Chondrocyte (in vitro differentiated cells): ENCODE data around the gene APBA1. TPM values are rescaled to one million over a fixed set of nuclear protein-coding genes. Genes with fewer than 3 reads are reported as not detected.

Source experiments
- DNase-seq: peaks from one replicate; pipeline ENCODE4 v3.0.0; 2021; ENCODE audit warnings: mixed read lengths, low spot score
- H3K27ac Mint-ChIP-seq: one replicate; pipeline ENCODE4 v1.8.0; 2021; ENCODE audit warnings: mild to moderate bottlenecking, moderate library complexity, mixed read lengths; ENCODE audit not compliant: unreplicated experiment
- H3K27me3 Mint-ChIP-seq: 2 replicates; pipeline ENCODE4 v1.8.0; 2021; ENCODE audit warnings: low read depth, mixed read lengths
- H3K36me3 Mint-ChIP-seq: 2 replicates; pipeline ENCODE4 v1.8.0; 2021; ENCODE audit warnings: low read depth, mixed read lengths
- H3K4me1 Mint-ChIP-seq: 2 replicates; pipeline ENCODE4 v1.8.0; 2021; ENCODE audit warnings: low read depth, mild to moderate bottlenecking, mixed read lengths
- H3K4me3 Mint-ChIP-seq: one replicate; pipeline ENCODE4 v1.8.0; 2021; ENCODE audit warnings: mild to moderate bottlenecking, moderate library complexity, mixed read lengths; ENCODE audit not compliant: unreplicated experiment
- H3K9me3 Mint-ChIP-seq: 2 replicates; pipeline ENCODE4 v1.8.0; 2021; ENCODE audit warnings: low read depth, mixed read lengths
- CTCF ChIP-seq: fragments of 200-600 bp; sonication (generic); IDR thresholded peaks from 2 replicates; pipeline ENCODE4 v1.5.0; 2021; ENCODE audit warnings: antibody characterized with exemption, mild to moderate bottlenecking, moderate library complexity
- total RNA-seq: library from RNA; stranded (reverse); gene quantifications from 3 replicates; pipeline ENCODE4 v1.2.1, GENCODE V29; 2021

The APBA1 gene
- total RNA-seq, 1 donor from 2014 or later, result 12.3 TPM

- Mint-ChIP-seq H3K36me3 (no peaks in the 10 kb centered on the region), H3K4me3 (no peak overlapping the region)
These were observed 168.1 kb downstream of the APBA1 start for GRCh38 chr9:69504058-69504457.

GRCh38 chr9:69502671-69503301, 169.4 kb downstream of the APBA1 start:
- Mint-ChIP-seq H3K36me3 (no peaks in the 10 kb centered on the region), H3K9me3 (no peaks in the 10 kb centered on the region), H3K27me3 (no peaks in the 10 kb centered on the region), H3K27ac (no peak overlapping the region), H3K4me1 (peaks cover 10% of the 10 kb centered on the region), H3K4me3 (no peak overlapping the region)
- DNase-seq, result no peak
- no peak for TF ChIP-seq CTCF

More at GRCh38 chr9:69504058-69504457, 168.1 kb downstream of the APBA1 start:
- Mint-ChIP-seq H3K4me1 (peaks cover 10% of the 10 kb centered on the region), H3K9me3 (no peaks in the 10 kb centered on the region), H3K27ac (no peak overlapping the region), H3K27me3 (no peaks in the 10 kb centered on the region)
- no peak for TF ChIP-seq CTCF
- no peak for DNase-seq

- no peak overlapping the region for H3K27ac Mint-ChIP-seq
- no peak overlapping the region for H3K4me3 Mint-ChIP-seq
- no peaks in the 10 kb centered on the region for H3K36me3 Mint-ChIP-seq
- no peaks in the 10 kb centered on the region for H3K9me3 Mint-ChIP-seq
- no peak for DNase-seq
- H3K4me1 Mint-ChIP-seq, result peaks cover 10% of the 10 kb centered on the region
- no peak for TF ChIP-seq CTCF
- H3K27me3 Mint-ChIP-seq, result no peaks in the 10 kb centered on the region
These were observed 171.3 kb downstream of the APBA1 start for GRCh38 chr9:69500896-69501295.

GRCh38 chr9:69499959-69500358, 172.2 kb downstream of the APBA1 start:
- H3K4me1 Mint-ChIP-seq, result peaks cover 10% of the 10 kb centered on the region
- H3K36me3 Mint-ChIP-seq, result no peaks in the 10 kb centered on the region
- no peak for TF ChIP-seq CTCF
- H3K27ac Mint-ChIP-seq, result no peak overlapping the region
- DNase-seq, result no peak
- H3K9me3 Mint-ChIP-seq, result no peaks in the 10 kb centered on the region
- H3K27me3 Mint-ChIP-seq, result no peaks in the 10 kb centered on the region
- no peak overlapping the region for H3K4me3 Mint-ChIP-seq

GRCh38 chr9:69499407-69499806, 172.8 kb downstream of the APBA1 start:
- no peaks in the 10 kb centered on the region for H3K9me3 Mint-ChIP-seq
- peaks cover 10% of the 10 kb centered on the region for H3K4me1 Mint-ChIP-seq
- H3K36me3 Mint-ChIP-seq, result no peaks in the 10 kb centered on the region
- TF ChIP-seq CTCF, result no peak
- H3K4me3 Mint-ChIP-seq, result no peak overlapping the region
- no peak for DNase-seq
- no peak overlapping the region for H3K27ac Mint-ChIP-seq
- H3K27me3 Mint-ChIP-seq, result no peaks in the 10 kb centered on the region
